Mesodermal cell (in vitro differentiated cells): Measurements from ENCODE around the gene RRAS.
"Not testable (repeated sequence)": the region's sequence is repeated elsewhere in the genome, so short reads cannot be mapped to it uniquely, and the experiment has no call there.

Experiments used
- H3K27ac ChIP-seq: 2 replicates; pipeline ENCODE4 v1.7.0; 2013; ENCODE audit warnings: mild to moderate bottlenecking, low read depth, low read length, moderate library complexity; ENCODE audit not compliant: severe bottlenecking
- H3K36me3 ChIP-seq: 2 replicates; pipeline ENCODE4 v1.7.1; 2013; ENCODE audit warnings: mild to moderate bottlenecking, low read length, moderate library complexity; ENCODE audit not compliant: control insufficient read depth, insufficient read depth
- H3K4me1 ChIP-seq: one replicate; pipeline ENCODE4 v1.7.1; 2013; ENCODE audit warnings: mild to moderate bottlenecking, low read length; ENCODE audit not compliant: insufficient read depth, control insufficient read depth, poor library complexity, severe bottlenecking
- H3K4me3 ChIP-seq: 2 replicates; pipeline ENCODE4 v1.7.0; 2013; ENCODE audit warnings: low read length, control low read depth, mild to moderate bottlenecking; ENCODE audit not compliant: insufficient read depth, poor library complexity, severe bottlenecking; ENCODE audit errors: extremely low read depth
- H3K9me3 ChIP-seq: 2 replicates; pipeline ENCODE4 v1.7.1; 2013; ENCODE audit warnings: mild to moderate bottlenecking, low read length, moderate library complexity; ENCODE audit not compliant: control insufficient read depth
- WGBS, 2 experiments: methylation state at CpG; one replicate each; pipeline ENCODE4 v1.1.5; 2013; ENCODE audit warnings: missing lambda C conversion rate in 2 of 2; ENCODE audit not compliant: insufficient coverage in 2 of 2; 5-methylcytosine and 5-hydroxymethylcytosine counted together

Gene RRAS

DNA sequence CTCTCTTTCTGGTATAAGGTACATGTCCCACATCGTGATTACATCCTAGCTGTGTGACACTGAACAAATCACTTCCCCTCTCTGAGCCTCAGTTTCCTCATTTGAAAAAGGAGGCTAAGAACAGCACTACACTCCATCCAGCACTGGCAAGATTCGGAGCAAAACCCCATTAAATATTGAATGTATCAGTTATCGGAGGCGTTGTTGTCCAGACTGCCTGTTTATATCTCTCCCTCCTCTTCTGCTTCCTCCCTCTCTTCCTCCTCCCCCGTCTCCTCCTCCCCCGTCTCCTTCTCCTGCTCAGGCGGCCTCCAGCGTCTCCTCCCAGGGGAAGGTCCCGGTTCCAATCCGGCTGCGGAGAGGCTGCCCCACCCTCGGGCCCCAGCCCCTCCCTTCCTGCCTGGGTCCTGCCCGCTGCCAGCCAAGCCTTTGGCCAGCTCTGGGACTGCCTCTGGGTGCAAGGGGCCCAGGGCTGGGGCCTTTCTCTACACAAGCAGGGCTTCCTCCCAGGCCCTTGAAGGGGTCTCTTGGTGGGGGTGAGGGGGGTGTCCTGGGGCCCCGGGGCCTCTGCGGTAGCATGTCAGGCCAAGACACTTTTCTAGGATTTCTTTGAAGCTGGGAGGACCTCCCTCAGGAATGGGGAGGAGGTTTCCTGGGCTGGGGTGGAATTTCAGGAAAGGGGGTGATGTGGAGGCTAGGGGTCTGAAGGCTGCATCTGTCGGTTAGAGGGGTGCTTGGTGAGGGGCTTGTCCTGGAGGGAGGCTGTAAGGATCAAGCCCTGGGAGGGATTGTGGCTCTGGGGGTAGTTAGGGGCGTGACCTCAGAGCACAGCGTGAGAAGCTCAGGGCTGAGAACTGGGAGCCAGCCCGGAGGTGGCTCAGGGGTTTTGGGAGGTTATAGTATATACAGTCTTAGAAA, 1.9 kb downstream of the RRAS start:
- Histone ChIP-seq H3K36me3 (peaks cover 9% of the 10 kb centered on the region), H3K4me3 (peak overlapping the region; percentile 99), H3K4me1 (peaks cover 36% of the 10 kb centered on the region), H3K27ac (peak overlapping the region; percentile 75), H3K9me3 (no peaks in the 10 kb centered on the region)
- 10 to 22% methylated on average over 8 to 18 of the region's 19 CpGs for WGBS, 2 experiments

DNA sequence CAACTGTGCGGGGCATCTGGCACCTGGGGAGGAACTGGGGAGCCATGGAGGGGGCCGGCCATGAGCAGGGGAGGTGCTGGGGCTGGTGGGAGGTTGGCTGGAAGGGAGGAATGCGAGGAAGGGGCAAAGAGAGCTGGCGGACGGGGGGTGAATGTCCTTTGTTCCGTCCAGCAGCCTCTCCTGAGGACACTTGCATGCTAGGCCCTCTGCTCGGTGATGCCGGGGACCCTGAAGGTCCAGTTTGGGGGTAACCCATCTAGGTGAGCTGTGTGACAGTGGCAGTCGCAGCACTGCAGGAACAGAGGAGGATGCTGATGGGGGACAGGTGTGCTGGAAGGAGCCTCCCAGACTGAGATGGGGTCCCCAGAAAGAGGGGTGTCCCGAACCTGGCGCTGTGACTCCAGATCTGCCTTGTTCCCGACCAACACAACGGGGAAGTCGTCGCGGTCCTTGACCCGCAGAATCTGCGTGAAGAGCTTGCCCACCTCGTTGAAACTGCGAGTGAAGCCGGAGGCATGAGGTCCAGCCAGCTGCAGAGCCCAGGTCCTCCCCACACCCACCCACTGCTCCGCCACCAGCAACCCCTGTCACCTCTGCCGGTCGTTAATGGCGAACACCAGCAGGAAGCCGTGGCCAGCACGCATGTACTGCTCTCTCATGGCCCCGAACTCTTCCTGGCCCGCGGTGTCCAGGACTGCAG, 3.6 kb downstream of the RRAS start:
- Histone ChIP-seq H3K36me3 (peaks cover 9% of the 10 kb centered on the region), H3K4me1 (peaks cover 34% of the 10 kb centered on the region), H3K9me3 (no peaks in the 10 kb centered on the region), H3K4me3 (no peak overlapping the region), H3K27ac (no peak overlapping the region)
- 86 to 88% methylated on average over 25 to 30 of the region's 30 CpGs for WGBS, 2 experiments

DNA sequence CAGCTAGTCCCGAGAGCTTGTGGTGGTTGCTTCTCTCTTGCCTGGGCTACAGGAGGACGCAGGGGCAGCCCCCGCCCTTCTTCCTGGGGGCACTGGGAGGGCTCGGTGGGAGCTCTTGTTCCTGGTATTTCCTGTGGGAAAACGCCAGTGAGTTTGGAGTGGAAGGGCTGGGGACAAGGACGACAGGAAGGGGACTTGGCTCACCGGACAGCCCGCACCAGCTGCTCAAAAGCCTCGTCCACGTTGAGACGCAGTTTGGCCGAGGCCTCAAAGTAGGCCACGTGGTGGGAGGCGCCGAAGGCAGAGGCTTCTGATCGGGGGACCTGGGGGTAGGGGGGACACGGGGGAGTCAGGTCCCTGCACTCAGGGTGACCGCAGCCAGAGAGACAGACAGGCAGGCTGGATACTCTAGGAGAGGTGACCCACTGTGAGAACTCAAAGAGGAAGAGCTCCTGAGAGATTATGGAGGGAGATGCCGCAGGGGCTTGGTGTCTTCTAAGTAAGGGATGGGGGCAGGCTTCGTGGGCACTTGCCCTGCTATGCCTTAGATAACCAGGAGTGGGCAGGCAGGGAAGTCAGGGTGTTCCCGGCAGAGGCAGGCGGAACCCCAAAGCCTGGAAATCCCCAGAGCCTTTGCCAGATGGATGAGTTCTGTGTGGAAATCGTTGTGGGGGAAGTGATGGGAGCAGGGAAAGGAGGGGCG, 4.3 kb downstream of the RRAS start:
- no peaks in the 10 kb centered on the region for H3K9me3 ChIP-seq
- peaks cover 9% of the 10 kb centered on the region for H3K36me3 ChIP-seq
- peak overlapping the region; percentile 66 for H3K27ac ChIP-seq
- WGBS, 2 experiments: 72 to 73% methylated on average over 17 to 21 of the region's 24 CpGs
- H3K4me1 ChIP-seq: peaks cover 30% of the 10 kb centered on the region
- no peak overlapping the region for H3K4me3 ChIP-seq

DNA sequence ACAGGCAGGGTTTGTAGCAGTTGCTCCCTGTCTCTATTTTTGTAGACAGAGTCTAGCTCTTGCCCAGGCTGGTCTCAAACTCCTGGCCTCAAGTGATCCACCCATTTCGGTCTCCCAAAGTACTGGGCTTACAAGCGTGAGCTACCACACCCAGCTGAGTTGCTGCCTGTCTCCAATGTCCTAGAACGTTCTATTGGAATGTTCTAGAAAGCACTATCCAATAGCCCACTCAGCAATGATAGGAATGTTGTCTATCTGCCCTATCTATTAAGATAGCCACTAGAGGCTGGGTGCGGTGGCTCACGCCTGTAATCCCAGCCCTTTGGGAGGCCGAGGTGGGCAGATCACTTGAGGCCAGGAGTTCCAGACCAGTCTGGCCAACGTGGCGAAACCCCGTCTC, 6.7 kb downstream of the RRAS start:
- H3K4me3 ChIP-seq, H3K9me3 ChIP-seq, H3K27ac ChIP-seq, H3K36me3 ChIP-seq: not testable (repeated sequence)
- whole genome bisulfite sequencing, 2 experiments: 84 to 98% methylated on average over 7 to 8 of the region's 9 CpGs
- peaks cover 21% of the 10 kb centered on the region for H3K4me1 ChIP-seq

DNA sequence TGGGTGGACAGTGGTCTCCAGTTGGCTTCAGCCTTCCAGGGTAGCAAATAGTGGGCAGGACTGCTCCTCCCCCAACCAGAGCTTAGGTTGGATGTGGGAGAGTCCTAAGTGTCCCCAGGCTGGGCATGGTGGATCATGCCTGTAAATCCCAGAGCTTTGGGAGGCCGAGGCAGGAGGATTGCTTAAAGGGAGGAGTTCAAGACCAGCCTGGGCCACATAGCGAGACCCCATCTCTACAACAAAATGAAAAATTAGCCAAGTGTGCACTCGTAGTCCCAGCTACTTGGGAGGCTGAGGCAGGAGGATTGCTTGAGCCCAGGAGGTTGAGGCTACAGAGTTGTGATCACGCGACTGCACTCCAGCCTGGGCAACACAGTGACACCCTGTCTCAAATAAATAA, 7.4 kb downstream of the RRAS start:
- peaks cover 11% of the 10 kb centered on the region for H3K36me3 ChIP-seq
- H3K4me3 ChIP-seq: no peak overlapping the region
- no peaks in the 10 kb centered on the region for H3K9me3 ChIP-seq
- peaks cover 14% of the 10 kb centered on the region for H3K4me1 ChIP-seq
- 100% methylated on average over 2 to 3 of the region's 5 CpGs for WGBS, 2 experiments
- H3K27ac ChIP-seq: no peak overlapping the region

DNA sequence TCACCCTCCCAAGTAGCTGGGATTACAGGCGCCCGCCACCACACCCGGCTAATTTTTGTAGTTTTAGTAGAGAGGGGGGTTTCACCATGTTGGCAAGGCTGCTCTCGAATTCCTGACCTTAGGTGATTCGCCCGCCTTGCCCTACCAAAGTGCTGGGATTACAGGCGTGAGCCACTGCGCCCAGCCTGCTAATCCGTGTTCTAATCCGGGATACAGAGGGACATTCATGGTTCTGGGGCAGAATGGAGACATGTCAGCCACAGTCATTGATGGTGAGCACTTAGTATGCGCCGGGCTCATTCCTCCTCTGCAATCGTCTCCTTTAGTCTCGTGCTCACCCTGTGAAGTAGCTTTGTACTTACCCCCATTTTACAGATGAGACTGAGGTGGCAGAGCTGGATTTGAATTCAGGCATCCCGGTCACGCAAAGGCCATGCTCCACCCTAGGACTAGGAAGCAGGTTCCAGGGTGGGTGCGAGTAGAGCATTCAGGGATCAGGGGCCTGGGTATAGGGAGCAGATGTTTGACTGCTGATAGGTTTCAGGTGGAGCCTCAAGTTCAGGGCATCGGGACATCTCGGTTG, 8.2 kb downstream of the RRAS start:
- 97 to 98% methylated on average over 10 to 17 of the region's 19 CpGs for WGBS, 2 experiments

DNA sequence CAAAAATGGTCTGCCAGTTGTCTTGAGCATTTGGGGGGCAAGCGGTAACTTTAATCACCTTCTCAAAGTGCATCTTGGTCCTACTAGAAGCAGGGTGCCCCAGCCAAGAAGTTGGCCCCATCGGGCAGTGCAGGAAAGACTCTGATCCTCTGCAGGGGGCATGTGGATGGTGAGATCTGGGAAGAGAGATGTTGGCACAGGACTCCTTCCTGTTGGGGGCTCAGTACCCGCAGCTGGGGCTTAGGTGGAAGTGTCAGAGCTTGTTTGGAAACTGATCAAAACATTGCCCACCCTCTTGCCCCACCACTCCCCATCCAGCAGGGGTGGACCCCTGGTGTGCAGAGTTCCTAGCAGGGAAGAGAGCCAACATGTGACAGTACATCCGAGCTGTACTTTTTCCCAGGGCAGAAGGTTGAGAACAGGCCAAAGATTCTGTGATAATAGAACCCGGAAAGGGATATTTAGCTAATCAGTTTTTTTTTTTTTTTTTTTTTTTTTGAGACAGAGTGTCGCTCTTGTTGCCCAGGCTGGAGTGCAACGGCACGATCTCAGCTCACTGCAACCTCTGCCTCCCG, 8.8 kb downstream of the RRAS start:
- WGBS, 2 experiments: 78 to 90% methylated on average over 1 to 3 of the region's 9 CpGs
- Histone ChIP-seq H3K4me3 (no peak overlapping the region), H3K4me1 (peaks cover 11% of the 10 kb centered on the region), H3K27ac (no peak overlapping the region), H3K36me3 (peaks cover 23% of the 10 kb centered on the region), H3K9me3 (no peaks in the 10 kb centered on the region)

More for the DNA sequence above, 8.2 kb downstream of the RRAS start:
- peaks cover 18% of the 10 kb centered on the region for H3K36me3 ChIP-seq
- peaks cover 13% of the 10 kb centered on the region for H3K4me1 ChIP-seq
- no peak overlapping the region for H3K27ac ChIP-seq
- no peaks in the 10 kb centered on the region for H3K9me3 ChIP-seq
- H3K4me3 ChIP-seq: no peak overlapping the region

DNA sequence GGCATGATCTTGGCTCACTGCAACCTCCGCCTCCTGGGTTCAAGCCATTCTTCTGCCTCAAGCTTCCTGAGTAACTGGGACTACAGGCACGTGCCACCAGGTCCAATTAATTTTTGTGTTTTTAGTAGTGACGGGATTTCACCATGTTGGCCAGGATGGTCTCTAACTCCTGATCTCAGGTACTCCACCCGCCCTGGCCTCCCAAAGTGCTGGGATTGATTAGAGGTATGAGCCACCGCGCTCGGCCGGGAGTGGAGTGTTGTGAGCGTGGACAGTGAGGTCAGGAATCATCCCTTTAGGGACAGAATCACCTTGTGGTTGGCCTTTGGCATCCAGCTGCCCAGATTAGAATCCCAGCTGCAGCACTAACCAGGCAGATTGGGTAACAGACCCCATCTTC, 10.3 kb downstream of the RRAS start:
- no peak overlapping the region for H3K4me3 ChIP-seq
- no peaks in the 10 kb centered on the region for H3K4me1 ChIP-seq
- no peak overlapping the region for H3K27ac ChIP-seq
- H3K36me3 ChIP-seq: peaks cover 23% of the 10 kb centered on the region
- no peaks in the 10 kb centered on the region for H3K9me3 ChIP-seq
- WGBS, 2 experiments: 94 to 98% methylated on average over 5 to 8 of the region's 9 CpGs

DNA sequence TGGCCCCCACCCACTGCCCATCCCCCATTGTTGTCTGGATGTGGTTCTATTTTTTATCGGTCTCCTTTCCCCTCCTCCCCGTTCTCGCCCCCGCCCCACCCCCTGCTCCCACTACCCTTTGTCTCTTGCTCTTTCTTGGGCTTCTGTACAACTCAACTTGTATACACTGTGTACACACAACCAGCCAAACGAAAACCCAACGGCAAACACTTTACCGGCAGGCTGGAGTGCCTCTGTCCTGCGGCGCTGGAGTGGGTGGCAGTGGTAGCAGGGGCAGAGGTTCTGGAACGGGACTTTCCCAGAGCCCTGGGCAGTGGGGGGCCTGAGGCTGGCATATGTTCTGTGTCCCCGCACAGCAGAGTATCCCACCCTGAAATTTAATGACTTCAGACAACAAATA, 13.7 kb downstream of the RRAS start:
- WGBS, 2 experiments: 89% methylated on average over 3 of the region's 11 CpGs; no CpG with 5 or more reads in 1 of the 2 experiments
- no peaks in the 10 kb centered on the region for H3K9me3 ChIP-seq
- no peak overlapping the region for H3K4me3 ChIP-seq
- peaks cover 53% of the 10 kb centered on the region for H3K36me3 ChIP-seq
- no peaks in the 10 kb centered on the region for H3K4me1 ChIP-seq
- H3K27ac ChIP-seq: no peak overlapping the region
